Measurements from ENCODE around the gene OS9. TPM values are rescaled to one million over a fixed set of nuclear protein-coding genes. Genes with fewer than 3 reads are reported as not detected.
A peak's percentile ranks its signal among the peaks of the same experiment; 100 is the strongest.
"Not testable (repeated sequence)": the region's sequence is repeated elsewhere in the genome, so short reads cannot be mapped to it uniquely, and the experiment has no call there.

The OS9 gene
- total RNA-seq = 100 to 1,000 TPM; 128 to 227 (median 200) TPM
- 100 to 1,000 TPM; 197 to 387 TPM for polyA plus RNA-seq
- long read RNA-seq, donor 1, transcript OS9-202 (15 exons, 2,691 nt) = minor isoform, 288 of 1,498 reads
- long read RNA-seq, donor 1, transcript OS9-220 (14 exons, 2,135 nt) = major isoform, 571 of 1,498 reads
- long read RNA-seq, donor 1, transcript OS9-203 (14 exons, 2,457 nt) = minor isoform, 37 of 1,498 reads
- long read RNA-seq, donor 1, transcript OS9-201 (14 exons, 2,505 nt) = minor isoform, 222 of 1,498 reads
- long read RNA-seq, donor 1, partial matches to known transcripts = 143 of 1,498 reads
- long read RNA-seq, donor 1, other reads (novel, unspliced or antisense) = 219 of 1,498 reads
- long read RNA-seq, donor 2, transcript OS9-202 (15 exons, 2,691 nt) = minor isoform, 10 of 46 reads
- long read RNA-seq, donor 2, transcript OS9-216 (3 exons, 564 nt) = major isoform, 18 of 46 reads
- long read RNA-seq, donor 2, transcript OS9-201 (14 exons, 2,505 nt) = minor isoform, 5 of 46 reads
- long read RNA-seq, donor 2, transcript OS9-220 (14 exons, 2,135 nt) = minor isoform, 10 of 46 reads
- long read RNA-seq, donor 2, partial matches to known transcripts = 0 of 46 reads
- long read RNA-seq, donor 2, other reads (novel, unspliced or antisense) = 0 of 46 reads
- long read RNA-seq, donor 3, transcript OS9-201 (14 exons, 2,505 nt) = minor isoform, 82 of 537 reads
- long read RNA-seq, donor 3, transcript OS9-202 (15 exons, 2,691 nt) = minor isoform, 104 of 537 reads
- long read RNA-seq, donor 3, transcript OS9-220 (14 exons, 2,135 nt) = major isoform, 189 of 537 reads
- long read RNA-seq, donor 3, transcript OS9-203 (14 exons, 2,457 nt) = minor isoform, 9 of 537 reads
- long read RNA-seq, donor 3, partial matches to known transcripts = 58 of 537 reads
- long read RNA-seq, donor 3, other reads (novel, unspliced or antisense) = 85 of 537 reads

DNA sequence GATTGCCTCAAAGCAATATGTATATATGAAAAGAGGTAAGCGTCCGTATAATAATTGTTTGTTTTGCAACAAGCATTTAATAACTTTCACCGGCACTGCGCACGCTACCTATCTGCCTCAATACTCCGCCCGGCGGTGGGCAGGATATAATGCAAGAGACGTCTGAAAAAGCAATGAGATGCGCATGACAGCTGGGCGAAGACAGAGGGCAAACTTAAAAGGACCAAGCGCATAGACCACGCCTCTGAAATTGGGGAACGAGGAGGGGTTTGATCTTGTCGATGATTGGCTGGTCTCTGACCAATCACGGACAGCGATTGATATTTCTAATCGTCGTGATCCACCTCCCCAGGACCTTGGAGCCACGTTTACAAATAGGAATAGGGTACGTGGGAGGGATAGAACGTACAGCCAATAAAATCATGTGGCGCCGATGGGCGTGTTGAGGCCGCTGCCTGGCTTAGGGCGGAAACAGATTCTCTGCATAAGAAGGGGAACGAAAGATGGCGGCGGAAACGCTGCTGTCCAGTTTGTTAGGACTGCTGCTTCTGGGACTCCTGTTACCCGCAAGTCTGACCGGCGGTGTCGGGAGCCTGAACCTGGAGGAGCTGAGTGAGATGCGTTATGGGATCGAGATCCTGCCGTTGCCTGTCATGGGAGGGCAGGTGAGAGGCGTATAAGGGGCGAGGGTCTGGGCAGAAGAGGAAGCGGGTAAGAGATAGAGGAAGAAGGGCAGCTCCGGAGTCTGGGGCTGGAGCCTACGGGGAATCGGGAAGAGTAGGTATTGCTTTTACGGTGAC, at the start of gene OS9:
Gene OS9 (plus strand): TSS at position 474 of the 800 bp plus-strand sequence. CDS start 30 bp downstream, at position 504.
- Histone ChIP-seq H3K27ac (peak within 1 kb of the TSS in 1 of 2 donors; percentile 63), H3K4me1 (ENCODE audit: insufficient read depth) (peaks cover 4% of the 10 kb centered on the region), H3K9me3 (no peaks in the 10 kb centered on the region), H3K4me3 (peak within 1 kb of the TSS; percentile 85), H3K27me3 (no peaks in the 10 kb centered on the region), H3K36me3 (no peaks in the 10 kb centered on the region)
- DNase-seq = peak; percentile 90 to 98 (median 95)
- TF ChIP-seq EP300 (IDR thresholded peaks at IDR 0.05) (no peak), POLR2A (IDR thresholded peaks at IDR 0.05) (peak; percentile 51), CTCF (IDR thresholded peaks at IDR 0.05) (peak; percentile 77 to 88 (median 82))
- intact Hi-C loops (cut with DNase I) = no loop called here
- WGBS, 3 donors = 0% methylated on average over 45 of the region's 45 CpGs

DNA sequence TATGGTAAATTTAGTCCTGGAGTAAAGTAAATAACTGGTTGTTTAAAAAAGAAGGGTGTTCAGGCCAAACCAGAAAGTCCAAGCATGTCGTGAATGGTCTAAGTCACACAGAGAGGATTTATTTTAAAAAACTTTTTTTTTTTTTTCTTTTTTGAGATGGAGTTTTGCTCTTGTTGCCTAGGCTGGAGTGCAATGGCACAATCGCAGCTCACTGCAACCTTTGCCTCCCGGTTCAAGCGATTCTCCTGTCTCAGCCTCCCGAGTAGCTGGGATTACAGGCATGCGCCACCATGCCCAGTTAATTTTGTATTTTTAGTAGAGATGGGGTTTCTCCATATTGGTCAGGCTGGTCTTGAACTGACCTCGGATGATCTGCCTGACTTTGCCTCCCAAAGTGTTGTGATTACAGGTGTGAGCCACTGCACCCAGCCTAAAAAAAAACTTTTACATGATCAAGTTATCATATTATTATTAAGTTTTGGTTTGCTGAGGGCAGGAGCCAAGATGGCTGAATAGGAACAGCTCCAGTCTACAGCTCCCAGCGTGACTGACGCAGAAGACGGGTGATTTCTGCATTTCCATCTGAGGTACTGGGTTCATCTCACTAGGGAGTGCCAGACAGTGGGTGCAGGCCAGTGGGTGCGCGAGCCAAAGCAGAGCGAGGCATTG, 47.8 kb upstream of the OS9 start:
- H3K36me3 ChIP-seq; H3K27me3 ChIP-seq; intact Hi-C loops (cut with DNase I); DNase-seq; H3K27ac ChIP-seq; H3K4me3 ChIP-seq; H3K9me3 ChIP-seq; H3K4me1 ChIP-seq (ENCODE audit: insufficient read depth): not testable (repeated sequence)
- WGBS, 3 donors = 67 to 75% (median 68%) methylated on average over 10 to 13 of the region's 13 CpGs

- WGBS, 3 donors = 87 to 92% (median 90%) methylated on average over 8 to 10 of the region's 15 CpGs
- H3K27me3 ChIP-seq; H3K36me3 ChIP-seq; H3K9me3 ChIP-seq; H3K4me1 ChIP-seq (ENCODE audit: insufficient read depth); H3K4me3 ChIP-seq; DNase-seq; H3K27ac ChIP-seq; intact Hi-C loops (cut with DNase I): not testable (repeated sequence)
These were observed 47.3 kb upstream of the OS9 start for GRCh38 chr12:57646659-57647049.

GRCh38 chr12:57654042-57654441, 39.9 kb upstream of the OS9 start:
- no peak for DNase-seq
- Histone ChIP-seq H3K27ac (no peak overlapping the region), H3K36me3 (no peaks in the 10 kb centered on the region), H3K4me1 (ENCODE audit: insufficient read depth) (no peaks in the 10 kb centered on the region), H3K4me3 (no peak overlapping the region), H3K9me3 (no peaks in the 10 kb centered on the region), H3K27me3 (no peaks in the 10 kb centered on the region)
- intact Hi-C loops (cut with DNase I) = no loop called here
- TF ChIP-seq POLR2A (IDR thresholded peaks at IDR 0.05) (no peak), CTCF (IDR thresholded peaks at IDR 0.05) (no peak), EP300 (IDR thresholded peaks at IDR 0.05) (no peak)
- 55 to 60% (median 59%) methylated on average over 3 of the region's 3 CpGs for WGBS, 3 donors
